Measurements from ENCODE around the gene GPR142. TPM values are rescaled to one million over a fixed set of nuclear protein-coding genes. Genes with fewer than 3 reads are reported as not detected.
A peak's percentile ranks its signal among the peaks of the same experiment; 100 is the strongest.

The GPR142 gene
- total and polyA plus RNA-seq, 2 of the 8 experiments (the other 6 are each of a cell fraction or from before 2014, with no cell fraction given) = 0.05 TPM; not detected in 1

DNA sequence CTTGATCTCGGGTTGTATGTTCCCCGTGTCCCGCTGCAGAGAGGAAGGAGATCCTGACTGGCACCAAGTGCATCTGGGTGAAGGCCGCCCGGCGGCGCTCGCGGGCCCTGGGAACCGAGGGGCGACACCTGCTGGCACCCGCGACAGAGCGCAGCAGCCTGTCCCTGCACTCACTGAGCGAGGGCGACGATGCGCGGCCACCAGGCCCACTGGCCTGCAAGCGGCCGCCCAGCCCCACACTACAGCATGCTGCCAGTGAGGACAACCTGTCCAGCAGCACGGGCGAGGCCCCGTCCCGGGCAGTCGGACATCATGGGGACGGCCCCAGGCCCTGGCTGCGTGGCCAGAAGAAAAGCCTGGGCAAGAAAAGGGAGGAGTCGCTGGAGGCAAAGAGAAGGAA lies 13.2 kb upstream of the GPR142 start:
- H2BK20ac ChIP-seq (ENCODE audit: low read length) = no peak overlapping the region
- H4K5ac ChIP-seq (ENCODE audit: insufficient read length, low read depth, low read length) = no peak overlapping the region
- H3K4ac ChIP-seq (replicated peaks; ENCODE audit: insufficient read length, low read depth, low read length) = no peak overlapping the region
- no peak overlapping the region for H3K18ac ChIP-seq (ENCODE audit: extremely low read depth, low read length)
- ChIA-PET CTCF (ENCODE audit: partially characterized antibody) (interaction anchor here (0.8 to 11.2 kb wide), 14 partner anchors 9 to 134 kb away, joined by 3 to 114 read pairs (median 5); partner anchors contain the start of gene BTBD17), POLR2A (ENCODE audit: partially characterized antibody) (no interaction called here)
- 17% methylated on average over 29 of the region's 29 CpGs; no CpG with 5 or more reads in 1 of the 2 experiments for WGBS, 2 experiments (ENCODE audit: extremely low coverage in 1 of 2, insufficient coverage in 1 of 2, insufficient read length in 1 of 2, insufficient replicate concordance in 2 of 2, low coverage in 1 of 2, low lambda C conversion rate in 2 of 2, missing lambda C conversion rate in 1 of 2)
- no peak overlapping the region for H2BK12ac ChIP-seq (ENCODE audit: low read depth, low read length)
- DNase-seq (ENCODE audit: low read depth in 1 of 2, low spot score in 2 of 2) = peak in 1 of 2 experiments; percentile 92
- peak overlapping the region in 1 of 2 experiments; percentile 55; a peak in 3 of 4 replicates for H3K4me2 ChIP-seq (ENCODE audit: insufficient read depth in 1 of 2, low read depth in 2 of 2, low read length in 2 of 2)
- no peaks in the 10 kb centered on the region for H3K79me2 ChIP-seq (ENCODE audit: control insufficient read depth in 1 of 2, insufficient read depth in 2 of 2, low read length in 2 of 2)
- peak overlapping the region; percentile 42 for H4K91ac ChIP-seq (replicated peaks; ENCODE audit: insufficient read length, low read length)
- no peak overlapping the region for H3K14ac ChIP-seq (ENCODE audit: insufficient read length)
- no peak overlapping the region; a peak in 2 of 8 replicates for H3K4me3 ChIP-seq (ENCODE audit: extremely low read depth in 1 of 4, insufficient read depth in 2 of 4, low read depth in 3 of 4, low read length in 4 of 4)
- H4K20me1 ChIP-seq (replicated peaks in 1 of 2; ENCODE audit: control insufficient read depth in 1 of 2, insufficient read depth in 2 of 2, low read length in 2 of 2) = peaks cover 0 to 3% of the 10 kb centered on the region in 2 experiments
- H3K9me3 ChIP-seq (ENCODE audit: insufficient read depth in 2 of 2, low read depth in 1 of 2, low read length in 1 of 2) = no peaks in the 10 kb centered on the region
- H3K9ac ChIP-seq (replicated peaks in 1 of 4; ENCODE audit: extremely low read depth in 1 of 4, low read depth in 3 of 4, low read length in 3 of 4) = no peak overlapping the region
- no peak overlapping the region for H3K56ac ChIP-seq (replicated peaks; ENCODE audit: insufficient read length, low read depth, low read length)
- H3K27ac ChIP-seq (ENCODE audit: low read depth, low read length) = no peak overlapping the region
- peak overlapping the region; percentile 35; the same call in 1 of the 2 replicates for H4K8ac ChIP-seq (ENCODE audit: extremely low read depth, insufficient read depth, low read length)
- H3K23ac ChIP-seq (ENCODE audit: insufficient read length) = no peak overlapping the region
- H2BK15ac ChIP-seq (ENCODE audit: low read length) = 0 out of 2 replicates have a peak overlapping the region, but pooled peaks have one; percentile 61
- no peak overlapping the region for H2BK5ac ChIP-seq (ENCODE audit: low read depth, low read length)
- peaks cover 16 to 49% (median 33%) of the 10 kb centered on the region in 4 experiments for H3K27me3 ChIP-seq (replicated peaks in 1 of 4; ENCODE audit: control insufficient read depth in 3 of 4, extremely low read depth in 1 of 4, insufficient read depth in 3 of 4, low read length in 3 of 4)
- peaks cover 0 to 8% (median 6%) of the 10 kb centered on the region in 4 experiments; a peak in 5 of 7 replicates for H3K4me1 ChIP-seq (replicated peaks in 1 of 4; ENCODE audit: control insufficient read depth in 3 of 4, insufficient read depth in 4 of 4, low read length in 3 of 4)
- H3K79me1 ChIP-seq (ENCODE audit: low read depth, low read length) = no peaks in the 10 kb centered on the region
- peaks cover 0 to 10% (median 0%) of the 10 kb centered on the region in 4 experiments; a peak in 1 of 8 replicates for H3K36me3 ChIP-seq (ENCODE audit: control insufficient read depth in 2 of 4, insufficient read depth in 4 of 4, low read length in 3 of 4)
- peaks cover 2% of the 10 kb centered on the region; the same call in 1 of the 2 replicates for H3K23me2 ChIP-seq (ENCODE audit: low read depth, low read length)
- H2AK5ac ChIP-seq (ENCODE audit: low read depth, low read length) = no peak overlapping the region
- H2AFZ ChIP-seq (ENCODE audit: low read length) = no peak overlapping the region
- FAIRE-seq = no peak
- H2BK120ac ChIP-seq (replicated peaks; ENCODE audit: low read depth, low read length) = no peak overlapping the region
- TF ChIP-seq CHD1 (IDR thresholded peaks at IDR 0.05; ENCODE audit: low read depth, low read length) (no peak), SAP30 (IDR thresholded peaks at IDR 0.05; ENCODE audit: insufficient read depth, insufficient replicate concordance, low read length) (no peak), SP2 (IDR thresholded peaks at IDR 0.05; ENCODE audit: low read length) (no peak), PHF8 (conservative IDR thresholded peaks at IDR 0.05; ENCODE audit: low read depth, low read length) (no peak), SP1 (IDR thresholded peaks at IDR 0.05; ENCODE audit: low read depth, low read length) (no peak), SRF (IDR thresholded peaks at IDR 0.05; ENCODE audit: low read depth, low read length) (no peak), EZH2 (IDR thresholded peaks at IDR 0.05; ENCODE audit: low read depth, low read length, severe bottlenecking) (no peak), EGR1 (IDR thresholded peaks at IDR 0.05; ENCODE audit: borderline replicate concordance, low read depth, low read length) (no peak)
- TF ChIP-seq, protein P1, sequence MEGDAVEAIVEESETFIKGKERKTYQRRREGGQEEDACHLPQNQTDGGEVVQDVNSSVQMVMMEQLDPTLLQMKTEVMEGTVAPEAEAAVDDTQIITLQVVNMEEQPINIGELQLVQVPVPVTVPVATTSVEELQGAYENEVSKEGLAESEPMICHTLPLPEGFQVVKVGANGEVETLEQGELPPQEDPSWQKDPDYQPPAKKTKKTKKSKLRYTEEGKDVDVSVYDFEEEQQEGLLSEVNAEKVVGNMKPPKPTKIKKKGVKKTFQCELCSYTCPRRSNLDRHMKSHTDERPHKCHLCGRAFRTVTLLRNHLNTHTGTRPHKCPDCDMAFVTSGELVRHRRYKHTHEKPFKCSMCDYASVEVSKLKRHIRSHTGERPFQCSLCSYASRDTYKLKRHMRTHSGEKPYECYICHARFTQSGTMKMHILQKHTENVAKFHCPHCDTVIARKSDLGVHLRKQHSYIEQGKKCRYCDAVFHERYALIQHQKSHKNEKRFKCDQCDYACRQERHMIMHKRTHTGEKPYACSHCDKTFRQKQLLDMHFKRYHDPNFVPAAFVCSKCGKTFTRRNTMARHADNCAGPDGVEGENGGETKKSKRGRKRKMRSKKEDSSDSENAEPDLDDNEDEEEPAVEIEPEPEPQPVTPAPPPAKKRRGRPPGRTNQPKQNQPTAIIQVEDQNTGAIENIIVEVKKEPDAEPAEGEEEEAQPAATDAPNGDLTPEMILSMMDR (IDR thresholded peaks at IDR 0.05; ENCODE audit: control extremely low read depth in 1 of 3, insufficient read depth in 1 of 3, low read depth in 1 of 3, low read length in 3 of 3) = peak; percentile 99 to 100 (median 100)
- TF ChIP-seq, protein P2, sequence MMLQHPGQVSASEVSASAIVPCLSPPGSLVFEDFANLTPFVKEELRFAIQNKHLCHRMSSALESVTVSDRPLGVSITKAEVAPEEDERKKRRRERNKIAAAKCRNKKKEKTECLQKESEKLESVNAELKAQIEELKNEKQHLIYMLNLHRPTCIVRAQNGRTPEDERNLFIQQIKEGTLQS (IDR thresholded peaks at IDR 0.05; ENCODE audit: insufficient read depth, low read depth, low read length) = peak; percentile 74; the same call in 1 of the 2 replicates

Measured in H1 (cell line).